Panc1 (cell line): ENCODE measurements around the gene ZNF784. TPM values are rescaled to one million over a fixed set of nuclear protein-coding genes. Genes with fewer than 3 reads are reported as not detected.

Source experiments
- ATAC-seq: fragments of 200-7000 bp; cut with Tn5 transposase; 2 replicates; pipeline ENCODE4 v1.9.1; 2020; ENCODE audit warnings: mild to moderate bottlenecking, moderate library complexity
- BruUV-seq: library from RNA; stranded (reverse); fragments of 400-500 nt; replicated peaks from 2 replicates; lab custom pipeline; 2021; lab: Mats Ljungman, UMichigan
- CTCF ChIA-PET: fragments of 300-600 bp; sonication (Branson Sonifier 250); formaldehyde crosslinking; loops from one replicate; lab custom pipeline; 2022; ENCODE audit warnings: antibody characterized with exemption; lab: Charles Lee
- POLR2A ChIA-PET: fragments of 300-600 bp; sonication (Branson Sonifier 250); formaldehyde crosslinking; loops from one replicate; lab custom pipeline; 2022; ENCODE audit warnings: antibody characterized with exemption; lab: Charles Lee
- DNase-seq: peaks from one replicate; pipeline ENCODE4 v3.0.0-alpha.2; 2010; ENCODE audit warnings: low read depth, low spot score
- H3K27ac ChIP-seq: 2 replicates; pipeline ENCODE4 v1.5.1; 2011; ENCODE audit warnings: mild to moderate bottlenecking, low read length, inconsistent platforms
- H3K27me3 ChIP-seq: fragments of 200-500 bp; sonication (Bioruptor generic); 2 replicates; pipeline ENCODE4 v1.6.0; 2014; ENCODE audit warnings: low read length, inconsistent platforms; ENCODE audit not compliant: control insufficient read depth, insufficient read depth
- H3K36me3 ChIP-seq: fragments of 200-500 bp; sonication (Bioruptor generic); 2 replicates; pipeline ENCODE4 v1.5.1; 2014; ENCODE audit warnings: inconsistent platforms, mild to moderate bottlenecking, low read length, moderate library complexity; ENCODE audit not compliant: control insufficient read depth, insufficient read depth
- H3K4me1 ChIP-seq: 2 replicates; pipeline ENCODE4 v1.5.1; 2011; ENCODE audit warnings: inconsistent platforms, mild to moderate bottlenecking, low read length, moderate library complexity; ENCODE audit not compliant: control insufficient read depth, insufficient read depth
- H3K4me3 ChIP-seq, 2 experiments: 2 replicates each; pipeline ENCODE4 v1.5.1; 2011 to 2012; ENCODE audit warnings: low read depth in 2 of 2, low read length in 2 of 2, mild to moderate bottlenecking in 2 of 2, inconsistent platforms in 1 of 2, moderate library complexity in 1 of 2
- H3K9me3 ChIP-seq: fragments of 200-500 bp; sonication (Bioruptor generic); 2 replicates; pipeline ENCODE4 v1.5.1; 2014; ENCODE audit warnings: low read depth, mild to moderate bottlenecking, inconsistent platforms, low read length, moderate library complexity; ENCODE audit not compliant: control insufficient read depth, insufficient read depth
- POLR2AphosphoS5 ChIP-seq: IDR thresholded peaks from 2 replicates; pipeline ENCODE4 v1.6.1; 2012; ENCODE audit warnings: mild to moderate bottlenecking, low read depth, low read length, moderate library complexity
- SIN3A ChIP-seq: IDR thresholded peaks from 2 replicates; pipeline ENCODE4 v1.6.1; 2012; ENCODE audit warnings: low read depth, mild to moderate bottlenecking, low read length, moderate library complexity, borderline replicate concordance; ENCODE audit not compliant: insufficient read depth
- TCF7L2 ChIP-seq: IDR thresholded peaks from 2 replicates; pipeline ENCODE4 v1.6.1; 2011; ENCODE audit warnings: mild to moderate bottlenecking, low read depth, low read length, inconsistent platforms
- in situ Hi-C: cut with HindIII; loops from 2 replicates; pipeline ENCODE4 v1.10.0; 2016; ENCODE audit warnings: low sequenced_read_pairs, low pct_unique_long_range_greater_than_20kb
- intact Hi-C: fragments of 100-400 bp; cut with micrococcal nuclease; formaldehyde crosslinking; loops from one replicate; pipeline ENCODE4 v1.10.0; 2022; ENCODE audit not compliant: unreplicated experiment
- total RNA-seq: library from RNA; stranded (reverse); gene quantifications from one replicate; pipeline ENCODE4 v1.2.1, GENCODE V29; 2021; ENCODE audit not compliant: unreplicated experiment
- TF ChIP-seq, protein P1 (sequence below), 2 experiments: IDR thresholded peaks; 2 replicates each; pipeline ENCODE4 v1.6.1; 2011 to 2012; ENCODE audit warnings: low read depth in 2 of 2, control low read depth in 1 of 2, low read length in 1 of 2, mild to moderate bottlenecking in 1 of 2, moderate library complexity in 1 of 2; ENCODE audit not compliant: insufficient read depth in 1 of 2
- TF ChIP-seq, protein P2 (sequence below): fragments of 450-650 bp; IDR thresholded peaks from 2 replicates; pipeline ENCODE4 v1.5.1; 2017; ENCODE audit warnings: mild to moderate bottlenecking

ZNF784 gene
- total RNA-seq, 1 experiment from 2014 or later: 8.9 TPM

DNA sequence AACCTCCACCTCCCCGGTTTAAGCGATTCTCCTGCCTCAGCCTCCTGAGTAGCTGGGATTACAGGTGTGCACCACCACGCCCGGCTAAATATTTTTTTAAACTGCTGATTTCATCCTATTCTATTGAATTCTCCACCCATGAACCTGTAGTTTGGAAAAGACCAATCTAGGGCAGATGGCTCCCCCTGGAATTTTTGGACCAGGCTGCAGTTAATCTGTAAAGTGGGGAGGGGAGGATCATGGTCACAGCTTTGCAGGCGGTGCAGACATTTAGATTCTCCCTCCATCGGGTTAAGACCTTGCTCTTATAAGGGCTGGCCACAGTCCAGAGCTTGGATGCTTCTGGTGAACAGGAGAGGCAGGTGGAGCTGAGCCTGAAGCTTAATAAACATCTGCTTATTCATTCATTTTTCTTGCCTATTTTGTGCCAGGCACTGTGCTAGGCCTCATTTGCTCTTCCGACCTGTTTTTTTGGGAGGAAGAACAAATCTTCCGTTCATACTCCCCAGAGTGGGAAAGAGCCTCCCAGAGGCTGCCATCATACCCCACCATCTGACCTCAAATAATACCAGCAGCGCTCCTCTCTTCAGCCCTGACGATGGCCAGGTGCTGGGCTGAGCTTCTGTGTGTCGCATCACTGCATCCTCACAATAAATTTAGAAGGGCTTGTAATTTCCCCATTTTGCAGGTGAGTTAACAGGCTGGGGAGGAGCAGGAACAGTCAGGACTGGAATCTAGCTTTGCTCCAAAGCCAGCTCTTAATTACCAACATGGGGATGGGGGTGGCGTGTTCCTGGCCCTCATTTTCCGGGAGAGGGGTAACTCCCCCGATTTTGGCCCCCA, 22.7 kb upstream of the ZNF784 start:
- peak overlapping the region; percentile 94 for H3K27ac ChIP-seq
- peaks cover 45% of the 10 kb centered on the region for H3K4me1 ChIP-seq
- no TSS peak for BruUV-seq
- POLR2A ChIA-PET: interaction anchor here (0.6 kb wide), 1 partner anchor 132 kb away, joined by 3 read pairs; no protein-coding TSS in a partner anchor
- H3K4me3 ChIP-seq: peak overlapping the region; percentile 70 to 78
- no peaks in the 10 kb centered on the region for H3K27me3 ChIP-seq
- intact Hi-C loops: no loop called here
- H3K36me3 ChIP-seq: peaks cover 13% of the 10 kb centered on the region
- in situ Hi-C loops: no loop called here
- ATAC-seq (no peak), DNase-seq (no peak)
- H3K9me3 ChIP-seq: no peaks in the 10 kb centered on the region
- CTCF ChIA-PET: interaction anchor here (0.5 to 1.4 kb wide), 4 partner anchors 10 to 229 kb away, joined by 4 to 11 read pairs (median 8); no protein-coding TSS in a partner anchor
- TF ChIP-seq, protein P1, sequence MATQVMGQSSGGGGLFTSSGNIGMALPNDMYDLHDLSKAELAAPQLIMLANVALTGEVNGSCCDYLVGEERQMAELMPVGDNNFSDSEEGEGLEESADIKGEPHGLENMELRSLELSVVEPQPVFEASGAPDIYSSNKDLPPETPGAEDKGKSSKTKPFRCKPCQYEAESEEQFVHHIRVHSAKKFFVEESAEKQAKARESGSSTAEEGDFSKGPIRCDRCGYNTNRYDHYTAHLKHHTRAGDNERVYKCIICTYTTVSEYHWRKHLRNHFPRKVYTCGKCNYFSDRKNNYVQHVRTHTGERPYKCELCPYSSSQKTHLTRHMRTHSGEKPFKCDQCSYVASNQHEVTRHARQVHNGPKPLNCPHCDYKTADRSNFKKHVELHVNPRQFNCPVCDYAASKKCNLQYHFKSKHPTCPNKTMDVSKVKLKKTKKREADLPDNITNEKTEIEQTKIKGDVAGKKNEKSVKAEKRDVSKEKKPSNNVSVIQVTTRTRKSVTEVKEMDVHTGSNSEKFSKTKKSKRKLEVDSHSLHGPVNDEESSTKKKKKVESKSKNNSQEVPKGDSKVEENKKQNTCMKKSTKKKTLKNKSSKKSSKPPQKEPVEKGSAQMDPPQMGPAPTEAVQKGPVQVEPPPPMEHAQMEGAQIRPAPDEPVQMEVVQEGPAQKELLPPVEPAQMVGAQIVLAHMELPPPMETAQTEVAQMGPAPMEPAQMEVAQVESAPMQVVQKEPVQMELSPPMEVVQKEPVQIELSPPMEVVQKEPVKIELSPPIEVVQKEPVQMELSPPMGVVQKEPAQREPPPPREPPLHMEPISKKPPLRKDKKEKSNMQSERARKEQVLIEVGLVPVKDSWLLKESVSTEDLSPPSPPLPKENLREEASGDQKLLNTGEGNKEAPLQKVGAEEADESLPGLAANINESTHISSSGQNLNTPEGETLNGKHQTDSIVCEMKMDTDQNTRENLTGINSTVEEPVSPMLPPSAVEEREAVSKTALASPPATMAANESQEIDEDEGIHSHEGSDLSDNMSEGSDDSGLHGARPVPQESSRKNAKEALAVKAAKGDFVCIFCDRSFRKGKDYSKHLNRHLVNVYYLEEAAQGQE (IDR thresholded peaks at IDR 0.05; ENCODE audit: insufficient read depth in 1 of 2, low read depth in 2 of 2, low read length in 1 of 2): no peak
- no peak for TF ChIP-seq TCF7L2
- TF ChIP-seq, protein P2, sequence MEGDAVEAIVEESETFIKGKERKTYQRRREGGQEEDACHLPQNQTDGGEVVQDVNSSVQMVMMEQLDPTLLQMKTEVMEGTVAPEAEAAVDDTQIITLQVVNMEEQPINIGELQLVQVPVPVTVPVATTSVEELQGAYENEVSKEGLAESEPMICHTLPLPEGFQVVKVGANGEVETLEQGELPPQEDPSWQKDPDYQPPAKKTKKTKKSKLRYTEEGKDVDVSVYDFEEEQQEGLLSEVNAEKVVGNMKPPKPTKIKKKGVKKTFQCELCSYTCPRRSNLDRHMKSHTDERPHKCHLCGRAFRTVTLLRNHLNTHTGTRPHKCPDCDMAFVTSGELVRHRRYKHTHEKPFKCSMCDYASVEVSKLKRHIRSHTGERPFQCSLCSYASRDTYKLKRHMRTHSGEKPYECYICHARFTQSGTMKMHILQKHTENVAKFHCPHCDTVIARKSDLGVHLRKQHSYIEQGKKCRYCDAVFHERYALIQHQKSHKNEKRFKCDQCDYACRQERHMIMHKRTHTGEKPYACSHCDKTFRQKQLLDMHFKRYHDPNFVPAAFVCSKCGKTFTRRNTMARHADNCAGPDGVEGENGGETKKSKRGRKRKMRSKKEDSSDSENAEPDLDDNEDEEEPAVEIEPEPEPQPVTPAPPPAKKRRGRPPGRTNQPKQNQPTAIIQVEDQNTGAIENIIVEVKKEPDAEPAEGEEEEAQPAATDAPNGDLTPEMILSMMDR: no peak
- TF ChIP-seq POLR2AphosphoS5: no peak
- no peak for TF ChIP-seq SIN3A

DNA sequence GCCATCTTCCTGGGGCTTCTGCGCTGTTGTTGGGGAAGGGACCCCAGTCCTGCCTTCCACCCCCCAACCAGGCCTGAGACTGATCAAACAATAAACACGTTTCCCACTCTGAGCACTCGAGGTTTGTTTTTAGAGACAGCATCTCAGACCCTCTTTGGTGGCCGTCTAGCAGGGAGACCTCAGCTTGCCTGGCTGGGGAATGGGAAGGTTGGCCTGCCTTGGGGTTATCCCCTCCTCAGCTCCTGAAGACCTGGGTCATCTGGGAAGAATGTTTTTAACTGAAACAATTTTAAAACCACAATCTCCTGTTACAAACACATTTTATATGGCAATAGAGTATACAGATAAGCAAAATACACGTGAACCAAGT, 21.1 kb upstream of the ZNF784 start:
- TF ChIP-seq POLR2AphosphoS5: peak; percentile 45; the same call in 1 of the 2 replicates
- no peak for TF ChIP-seq SIN3A
- TF ChIP-seq, protein P2: no peak

More for the DNA sequence above, 21.1 kb upstream of the ZNF784 start:
- Histone ChIP-seq H3K27ac (peak overlapping the region; percentile 96), H3K9me3 (no peaks in the 10 kb centered on the region), H3K4me1 (peaks cover 45% of the 10 kb centered on the region), H3K4me3 (peak overlapping the region; percentile 63 to 93; a peak in 2 of 4 replicates), H3K36me3 (peaks cover 13% of the 10 kb centered on the region), H3K27me3 (no peaks in the 10 kb centered on the region)
- in situ Hi-C loops (no loop called here), intact Hi-C loops (no loop called here)
- DNase-seq (no peak), ATAC-seq (no peak)
- POLR2A ChIA-PET: no interaction called here
- BruUV-seq: no TSS peak
- CTCF ChIA-PET: interaction anchor here (0.7 kb wide), 1 partner anchor 120 kb away, joined by 3 read pairs; no protein-coding TSS in a partner anchor
